Measurements from ENCODE around the gene PTPRN2.

PTPRN2 gene

GRCh38 chr7:157693071-157693520 is 894.5 kb downstream of the PTPRN2 start:
- TF ChIP-seq CTCF (IDR thresholded peaks at IDR 0.05; ENCODE audit: low read depth, low read length), result no peak
- no peak for DNase-seq (ENCODE audit: extremely low read depth, low read depth)

GRCh38 chr7:157692460-157693011 is 895.1 kb downstream of the PTPRN2 start:
- no peak for TF ChIP-seq CTCF (IDR thresholded peaks at IDR 0.05; ENCODE audit: low read depth, low read length)
- DNase-seq (ENCODE audit: extremely low read depth, low read depth), result no peak

GRCh38 chr7:157691586-157692459 is 895.8 kb downstream of the PTPRN2 start:
- TF ChIP-seq CTCF (IDR thresholded peaks at IDR 0.05; ENCODE audit: low read depth, low read length), result no peak

GRCh38 chr7:157690833-157691585 is 896.6 kb downstream of the PTPRN2 start:
- DNase-seq (ENCODE audit: extremely low read depth, low read depth), result peak; percentile 5
- TF ChIP-seq CTCF (IDR thresholded peaks at IDR 0.05; ENCODE audit: low read depth, low read length), result no peak

More at GRCh38 chr7:157691586-157692459, 895.8 kb downstream of the PTPRN2 start:
- no peak for DNase-seq (ENCODE audit: extremely low read depth, low read depth)

GRCh38 chr7:157690058-157690832 is 897.4 kb downstream of the PTPRN2 start:
- DNase-seq (ENCODE audit: extremely low read depth, low read depth), result no peak
- no peak for TF ChIP-seq CTCF (IDR thresholded peaks at IDR 0.05; ENCODE audit: low read depth, low read length)

- no peak for TF ChIP-seq CTCF (IDR thresholded peaks at IDR 0.05; ENCODE audit: low read depth, low read length)
- no peak for DNase-seq (ENCODE audit: extremely low read depth, low read depth)
Measured at GRCh38 chr7:157689269-157690057, 898.2 kb downstream of the PTPRN2 start.

All from AG09319 (cell line).